MCF 10A (cell line): ENCODE data around the gene WNT7A. TPM values are rescaled to one million over a fixed set of nuclear protein-coding genes. Genes with fewer than 3 reads are reported as not detected.

Experiments used
- BruUV-seq: library from RNA; stranded (reverse); fragments of 400-500 nt; replicated peaks from 2 replicates; lab custom pipeline; 2021; lab: Mats Ljungman, UMichigan
- CTCF ChIA-PET: fragments of 300-600 bp; sonication (Branson Sonifier 250); formaldehyde crosslinking; extraction: SDS; loops from one replicate; lab custom pipeline; 2021; ENCODE audit warnings: antibody characterized with exemption, inconsistent platforms; lab: Yijun Ruan, JAX
- POLR2A ChIA-PET: fragments of 300-600, 350-650 bp; sonication (Branson Sonifier 250); formaldehyde crosslinking; extraction: SDS; loops from one replicate; lab custom pipeline; 2020; ENCODE audit warnings: antibody characterized with exemption, inconsistent platforms; lab: Yijun Ruan, JAX
- DNase-seq: peaks from one replicate; pipeline ENCODE4 v3.0.0-alpha.2; 2018; ENCODE audit not compliant: unreplicated experiment
- H3K27ac Mint-ChIP-seq: one replicate; pipeline ENCODE4 v1.8.0; 2022; ENCODE audit warnings: mild to moderate bottlenecking, low read depth, mixed read lengths; ENCODE audit not compliant: unreplicated experiment
- H3K27me3 Mint-ChIP-seq: one replicate; pipeline ENCODE4 v1.8.0; 2022; ENCODE audit warnings: mixed read lengths; ENCODE audit not compliant: insufficient read depth, unreplicated experiment
- H3K36me3 Mint-ChIP-seq: one replicate; pipeline ENCODE4 v1.8.0; 2022; ENCODE audit warnings: mild to moderate bottlenecking, moderate library complexity, mixed read lengths; ENCODE audit not compliant: insufficient read depth, unreplicated experiment
- H3K4me1 Mint-ChIP-seq: one replicate; pipeline ENCODE4 v1.8.0; 2022; ENCODE audit warnings: mixed read lengths; ENCODE audit not compliant: insufficient read depth, unreplicated experiment
- H3K4me3 Mint-ChIP-seq: one replicate; pipeline ENCODE4 v1.8.0; 2022; ENCODE audit warnings: mild to moderate bottlenecking, moderate library complexity, mixed read lengths; ENCODE audit not compliant: unreplicated experiment
- H3K9me3 Mint-ChIP-seq: one replicate; pipeline ENCODE4 v1.8.0; 2022; ENCODE audit warnings: mixed read lengths; ENCODE audit not compliant: unreplicated experiment
- CTCF ChIP-seq: fragments of 200-600 bp; IDR thresholded peaks from one replicate; pipeline ENCODE4 v1.8.0; 2022; ENCODE audit warnings: antibody characterized with exemption, mild to moderate bottlenecking; ENCODE audit not compliant: unreplicated experiment
- intact Hi-C: fragments of 100-400 bp; cut with micrococcal nuclease; formaldehyde crosslinking; loops from 2 replicates; pipeline ENCODE4 v1.14.1; 2022
- total RNA-seq: library from RNA; stranded (reverse); gene quantifications from 2 replicates; pipeline ENCODE4 v1.2.3, GENCODE V29; 2022

Gene WNT7A
- total RNA-seq, 1 experiment from 2014 or later = 0.47 TPM

DNA sequence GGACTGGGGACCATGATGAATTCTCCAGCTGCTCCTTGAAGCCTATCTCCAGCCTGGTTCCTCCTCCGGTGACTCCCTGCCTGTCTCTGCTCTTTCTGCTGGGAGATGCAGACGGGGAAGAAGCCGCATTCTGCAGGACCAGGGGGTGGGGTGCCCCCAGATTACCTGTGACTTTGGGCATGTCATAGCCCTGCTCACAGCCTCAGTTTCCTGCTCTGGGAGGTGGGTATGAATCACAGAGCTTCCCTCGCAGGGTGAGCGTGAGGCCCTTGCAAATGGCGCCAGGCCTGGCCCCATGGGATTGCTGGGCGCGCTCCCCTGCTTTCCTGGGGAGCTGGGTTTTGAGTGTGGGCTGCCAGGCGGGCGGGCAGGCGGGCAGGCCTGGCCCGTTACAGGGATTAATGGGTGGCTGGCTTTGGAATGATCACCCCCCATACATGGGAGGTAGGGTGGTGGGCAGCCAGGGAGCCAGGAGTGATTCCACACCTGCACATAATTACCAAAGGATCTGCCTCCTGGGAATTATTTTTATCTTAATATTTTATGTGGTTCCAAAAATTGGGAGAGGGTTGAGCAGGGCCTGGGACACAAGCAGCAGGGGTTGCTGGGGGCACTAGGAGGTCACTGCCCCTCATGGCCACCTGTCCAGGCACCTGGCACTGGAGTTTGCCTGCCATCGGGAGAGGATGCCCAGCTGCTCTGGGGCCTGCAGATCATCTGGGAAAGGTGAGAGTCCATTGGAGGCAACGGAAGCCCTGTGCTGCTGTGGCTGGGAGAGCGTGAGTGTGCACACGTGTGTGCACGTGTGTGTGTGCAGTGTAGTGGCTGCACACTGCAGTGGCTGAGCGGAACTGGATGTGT, 106.8 kb downstream of the WNT7A start:
- no peak overlapping the region for H3K4me3 Mint-ChIP-seq
- no peaks in the 10 kb centered on the region for H3K36me3 Mint-ChIP-seq
- H3K4me1 Mint-ChIP-seq = no peaks in the 10 kb centered on the region
- H3K27me3 Mint-ChIP-seq = no peaks in the 10 kb centered on the region
- DNase-seq = no peak
- no peaks in the 10 kb centered on the region for H3K9me3 Mint-ChIP-seq
- CTCF ChIA-PET = no interaction called here
- H3K27ac Mint-ChIP-seq = no peak overlapping the region
- intact Hi-C loops = no loop called here
- POLR2A ChIA-PET = no interaction called here
- no peak for TF ChIP-seq CTCF
- no TSS peak for BruUV-seq

- Mint-ChIP-seq H3K27me3 (no peaks in the 10 kb centered on the region), H3K4me1 (no peaks in the 10 kb centered on the region), H3K9me3 (no peaks in the 10 kb centered on the region), H3K4me3 (no peak overlapping the region), H3K27ac (no peak overlapping the region), H3K36me3 (no peaks in the 10 kb centered on the region)
- TF ChIP-seq CTCF = no peak
- intact Hi-C loops = no loop called here
- no TSS peak for BruUV-seq
- POLR2A ChIA-PET = no interaction called here
- no peak for DNase-seq
- CTCF ChIA-PET = interaction anchor here (1.2 kb wide), 1 partner anchor 113 kb away, joined by 4 read pairs; no protein-coding TSS in a partner anchor
These were observed 107.5 kb downstream of the WNT7A start for GRCh38 chr3:13772321-13772745.

DNA sequence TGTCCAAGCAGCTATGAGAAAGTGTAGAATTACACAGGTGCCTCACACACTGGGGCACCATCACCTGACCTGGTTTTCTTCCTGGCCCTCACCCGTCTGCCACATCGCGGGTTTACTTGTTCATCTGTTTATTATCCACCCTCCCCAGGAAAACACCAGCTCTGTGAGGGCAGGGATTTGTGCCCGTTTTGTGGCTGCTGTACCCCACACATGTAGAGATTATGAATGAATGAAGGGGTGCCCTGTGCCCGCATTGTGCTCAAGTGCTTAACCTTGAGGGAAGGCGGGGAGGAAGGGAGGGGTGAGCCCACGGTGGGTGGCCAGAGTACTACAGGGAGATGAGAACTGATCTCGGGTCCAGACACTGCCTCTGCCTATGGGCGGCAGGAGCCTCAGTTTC, 108.4 kb downstream of the WNT7A start:
- no peak overlapping the region for H3K27ac Mint-ChIP-seq
- no peaks in the 10 kb centered on the region for H3K36me3 Mint-ChIP-seq

More for the DNA sequence above, 108.4 kb downstream of the WNT7A start:
- ChIA-PET POLR2A (no interaction called here), CTCF (interaction anchor here (0.8 to 1.2 kb wide), 3 partner anchors 112 to 114 kb away, joined by 3 to 4 read pairs (median 3); no protein-coding TSS in a partner anchor)
- no peaks in the 10 kb centered on the region for H3K4me1 Mint-ChIP-seq
- no peak for TF ChIP-seq CTCF
- H3K27me3 Mint-ChIP-seq = no peaks in the 10 kb centered on the region
- no peak for DNase-seq
- H3K4me3 Mint-ChIP-seq = no peak overlapping the region
- no TSS peak for BruUV-seq
- no peaks in the 10 kb centered on the region for H3K9me3 Mint-ChIP-seq
- intact Hi-C loops = no loop called here
